ENCODE measurements around the gene SLC36A3.
"Not testable (repeated sequence)": the region's sequence is repeated elsewhere in the genome, so short reads cannot be mapped to it uniquely, and the experiment has no call there.

SLC36A3 gene

DNA sequence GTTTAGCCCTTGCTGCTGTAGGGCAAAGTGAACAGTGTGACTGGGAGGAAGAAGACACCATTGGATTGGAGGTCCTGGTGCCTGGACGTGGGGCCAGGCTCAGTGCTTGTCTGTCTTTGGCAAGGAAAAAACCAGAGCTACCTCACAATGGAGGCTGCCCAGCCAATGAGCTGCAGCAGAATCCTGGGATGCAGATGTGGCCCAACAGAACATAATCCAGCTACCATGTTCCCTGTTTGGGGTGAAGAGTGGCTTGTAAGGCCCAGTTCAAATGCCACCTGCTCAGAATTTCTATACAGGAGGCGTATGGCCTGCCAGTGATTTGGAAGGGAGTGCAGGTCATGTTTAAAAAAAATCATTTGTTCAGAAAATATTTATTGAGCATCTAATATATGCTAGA is at the start of gene SLC36A3:
TSS of gene SLC36A3 (minus strand) at position 101 of the 400 bp plus-strand sequence. CDS start 412 bp downstream, outside the sequence.
- no peak for DNase-seq

DNA sequence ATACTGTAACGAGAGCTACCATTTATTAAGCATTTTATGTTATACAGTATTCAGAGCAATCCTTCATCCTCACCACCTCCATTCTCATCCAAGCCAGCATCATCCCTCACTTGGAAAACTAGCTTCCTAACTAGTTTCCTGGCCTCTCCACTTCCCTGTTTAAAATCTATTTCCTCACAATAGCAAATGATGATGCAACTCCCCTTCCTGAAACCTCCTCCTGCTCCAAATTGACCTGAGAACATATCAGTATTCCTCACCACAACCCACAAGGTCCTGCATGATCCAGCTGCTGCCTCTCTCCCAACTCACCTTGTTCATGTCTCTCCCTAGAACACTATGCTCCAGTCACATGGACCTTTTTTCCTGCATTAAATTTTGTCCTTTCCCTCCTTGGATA is 48.1 kb upstream of the SLC36A3 start:
- no peak for DNase-seq

DNA sequence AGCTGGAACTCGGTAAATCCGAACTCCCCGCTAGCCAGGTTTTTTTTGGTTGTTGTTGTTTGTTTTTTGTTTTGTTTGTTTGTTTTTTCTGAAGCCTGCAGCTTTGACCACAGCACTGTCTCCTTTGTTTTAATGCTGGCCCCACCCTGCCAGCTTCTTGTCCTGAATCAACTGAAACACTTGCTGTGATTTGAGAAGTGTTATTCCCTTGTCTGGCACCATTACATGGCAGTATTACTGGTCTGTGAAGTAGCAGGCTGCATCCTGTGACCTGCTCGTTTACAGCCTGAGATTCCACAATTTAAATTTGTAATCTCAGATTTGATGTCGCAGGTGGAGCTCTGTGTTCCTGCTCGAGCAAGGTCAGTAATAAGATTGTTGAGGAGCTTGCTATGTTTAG is 45.2 kb upstream of the SLC36A3 start:
- no peak for DNase-seq

DNA sequence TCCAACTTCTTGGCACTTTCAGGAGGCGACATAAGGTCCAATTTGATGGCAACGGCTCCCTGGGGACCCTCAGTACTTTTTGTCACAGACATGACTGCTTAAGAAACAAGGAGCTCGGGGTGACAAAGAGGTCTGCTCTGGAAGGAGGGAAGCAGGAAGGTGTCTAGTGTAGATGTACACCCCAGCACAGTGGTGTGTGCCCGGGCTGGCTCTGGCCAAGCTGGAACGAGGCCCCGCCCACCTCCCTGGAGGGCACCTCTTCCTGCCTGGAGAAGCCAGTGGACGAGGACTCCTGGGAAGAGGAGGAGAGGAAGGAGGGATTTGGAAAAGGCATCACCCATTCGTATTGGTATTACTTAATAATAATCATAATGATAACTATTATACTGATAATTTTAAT is 43.8 kb upstream of the SLC36A3 start, which contains the start of gene SLC36A2:
TSS of gene SLC36A2 (minus strand) at position 191 of the 400 bp plus-strand sequence. CDS start at position 92, 99 bp downstream.
- DNase-seq: no peak

DNA sequence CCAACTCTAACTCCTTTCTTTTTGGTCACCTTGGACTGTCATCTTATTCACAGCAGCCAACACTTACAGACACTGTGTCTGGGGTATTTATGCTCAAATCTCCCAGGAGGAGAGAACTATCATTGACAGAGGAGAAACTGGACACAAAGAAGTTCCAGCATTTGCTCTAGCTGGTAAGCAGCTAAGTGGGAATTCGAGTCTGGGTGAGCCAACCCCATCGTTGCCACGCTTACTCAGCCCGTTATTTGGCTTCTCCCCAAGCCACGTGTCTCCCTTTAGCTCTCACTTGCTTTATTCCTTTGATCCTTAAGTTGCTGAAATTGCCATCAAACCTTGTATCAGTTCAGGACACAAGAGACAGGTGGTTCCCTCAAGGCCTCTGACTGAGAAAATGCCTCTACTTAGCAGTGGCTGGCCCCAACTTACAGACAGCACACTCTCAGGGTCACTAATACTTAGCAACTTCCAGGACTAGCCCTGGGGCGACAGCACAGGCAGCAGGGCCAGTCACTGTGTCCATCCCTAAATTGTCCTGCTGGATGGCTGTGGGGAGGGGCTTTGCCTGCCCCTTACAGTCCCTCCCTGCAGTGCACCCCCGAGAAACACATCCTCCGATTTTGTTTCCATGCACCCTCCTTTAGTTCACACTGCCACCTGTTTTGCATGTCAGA is 42.4 kb upstream of the SLC36A3 start:
- peak; percentile 7 for DNase-seq

DNA sequence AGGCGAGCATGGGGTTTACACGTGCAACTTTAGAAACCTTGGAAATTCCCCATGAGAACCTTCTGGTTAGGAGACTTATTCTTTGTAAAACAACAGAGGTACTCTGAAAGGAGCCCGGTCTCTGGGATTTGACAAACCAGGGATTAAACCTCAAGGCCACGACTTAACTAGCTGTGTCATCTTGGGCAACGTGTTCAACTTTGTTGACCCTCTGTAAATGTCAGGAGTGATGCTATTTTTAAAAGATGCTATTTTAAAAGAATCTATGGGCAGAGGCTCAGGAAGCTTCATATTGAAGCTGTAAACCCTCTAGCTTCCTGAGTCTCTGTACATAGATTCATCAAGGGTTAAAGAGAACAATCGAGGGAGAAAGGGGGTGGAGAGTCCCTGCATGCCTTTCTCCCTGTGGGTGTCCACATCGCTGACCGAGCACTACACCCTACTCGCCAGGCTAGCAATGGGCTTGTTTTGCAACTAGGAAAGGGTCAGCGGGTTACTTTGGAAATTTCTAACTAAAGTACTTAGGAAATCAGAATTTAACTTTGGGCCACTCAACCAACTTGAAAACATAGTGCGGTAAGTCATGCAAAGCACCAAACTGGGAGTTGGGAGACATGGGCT is 41.7 kb upstream of the SLC36A3 start:
- no peak for DNase-seq

DNA sequence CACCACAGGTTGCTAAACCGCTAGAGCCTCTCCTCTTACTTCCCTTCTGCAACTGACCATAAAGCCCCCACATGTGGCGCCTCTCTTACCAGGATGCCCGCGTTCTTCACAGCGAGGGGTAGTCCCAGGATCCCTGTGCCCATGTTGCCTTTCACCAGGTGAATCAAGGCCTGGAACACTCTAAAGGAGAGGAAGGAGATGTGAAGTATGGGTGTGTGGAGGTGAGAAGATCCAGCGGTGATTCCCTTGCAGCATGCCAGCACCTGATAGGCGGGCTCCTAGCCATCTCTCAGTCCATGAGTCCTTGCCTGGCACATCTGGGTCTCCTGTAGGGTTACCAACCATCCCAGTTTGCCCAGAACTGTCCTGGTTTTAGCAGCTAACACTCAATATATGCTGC is 40.5 kb upstream of the SLC36A3 start:
- no peak for DNase-seq

DNA sequence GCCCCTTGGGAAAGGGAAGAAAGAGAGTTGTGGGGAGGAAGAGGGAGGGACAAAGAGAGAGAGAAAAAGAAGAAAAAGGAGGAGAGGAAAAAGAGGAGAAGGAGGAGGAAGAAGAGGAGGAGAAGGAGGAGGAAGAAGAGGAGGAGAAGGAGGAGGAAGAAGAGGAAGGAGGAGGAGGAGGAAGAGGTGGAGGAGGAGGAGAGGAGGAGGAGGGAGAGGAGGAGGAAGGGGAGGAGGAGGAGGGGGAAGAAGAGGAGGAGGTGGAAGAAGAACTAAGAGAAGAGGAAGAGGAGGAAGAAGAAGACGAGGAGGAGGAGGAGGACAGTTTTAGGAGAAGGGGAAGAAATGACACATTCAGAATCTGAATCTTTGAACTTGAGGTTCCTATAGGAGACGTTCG is 36.4 kb upstream of the SLC36A3 start:
- no peak for DNase-seq

DNA sequence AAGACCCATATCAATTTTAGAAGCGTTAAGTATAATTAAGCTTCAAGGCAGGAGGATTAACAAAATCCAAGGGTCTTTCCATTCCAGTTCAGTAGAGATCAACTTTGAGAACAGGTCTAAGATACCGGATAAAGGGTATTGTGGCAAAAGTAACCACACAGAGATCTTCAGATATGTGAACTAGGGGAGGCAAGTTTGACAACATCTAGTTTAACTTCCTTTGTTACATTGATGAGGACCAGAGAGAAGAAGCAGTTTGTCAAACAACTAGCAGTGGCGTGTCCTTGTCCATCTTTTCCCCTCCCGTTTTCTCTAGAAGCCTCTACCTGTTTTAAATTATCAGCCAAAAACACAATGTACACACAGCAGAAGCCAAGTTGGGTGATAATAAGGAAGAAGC is 35.2 kb upstream of the SLC36A3 start:
- no peak for DNase-seq

DNA sequence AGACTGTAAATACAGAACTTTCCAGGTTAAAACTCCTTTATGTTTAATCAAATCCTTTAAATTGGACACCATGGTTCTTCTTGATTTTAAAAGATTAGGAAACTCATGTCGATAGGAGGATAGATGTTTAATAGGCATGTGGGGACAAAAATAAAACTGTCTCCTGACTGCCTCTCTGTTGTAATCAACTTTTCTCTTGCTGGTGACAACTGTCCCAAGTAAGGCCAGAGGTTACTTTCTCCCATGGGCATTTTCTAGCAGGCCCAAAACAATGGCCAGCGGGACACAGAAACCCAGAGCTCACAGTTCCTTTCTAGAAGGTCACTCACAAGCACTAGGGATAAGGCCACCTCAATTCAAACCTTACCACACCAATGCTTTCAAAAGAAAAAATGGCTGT is 29.3 kb upstream of the SLC36A3 start:
- no peak for DNase-seq

DNA sequence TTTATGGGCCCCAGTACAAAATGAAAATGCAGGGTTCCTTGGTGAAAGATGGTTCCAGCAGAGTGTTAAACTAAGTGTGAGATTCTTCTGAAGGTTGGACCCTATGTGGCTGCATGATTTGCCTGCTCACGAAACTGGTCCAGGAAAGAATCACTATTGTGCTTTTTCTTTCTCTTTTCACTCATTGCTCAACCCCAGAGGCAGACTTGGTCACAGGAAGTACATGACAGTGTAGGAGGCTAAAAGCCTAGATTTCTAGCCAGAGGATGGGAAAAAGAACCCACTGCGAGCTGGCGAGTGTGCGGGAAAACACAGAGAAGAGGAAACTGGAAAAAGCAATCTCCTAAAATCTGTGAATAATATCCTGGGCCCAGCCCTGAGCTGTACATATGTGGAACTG is 25.2 kb upstream of the SLC36A3 start:
- DNase-seq: no peak

DNA sequence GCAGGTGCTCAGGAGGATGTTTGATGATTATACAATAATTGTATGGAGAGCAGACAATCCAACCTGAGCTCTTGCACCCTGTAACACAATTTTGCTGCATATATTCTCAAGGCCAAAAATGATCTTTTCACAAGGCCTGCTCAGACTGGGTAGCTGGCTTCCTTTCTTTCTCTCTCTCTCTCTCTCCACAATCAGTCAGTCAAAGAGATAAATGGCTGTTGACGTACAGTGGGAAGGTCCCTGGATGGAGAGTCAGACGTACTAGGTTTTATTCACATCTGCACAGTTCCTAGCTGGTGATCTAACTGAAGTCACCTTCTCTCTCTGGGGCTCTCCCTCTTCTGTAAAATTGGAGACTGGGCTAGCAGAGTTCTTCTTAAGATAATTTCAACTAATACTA is 24.0 kb upstream of the SLC36A3 start:
- no peak for DNase-seq

DNA sequence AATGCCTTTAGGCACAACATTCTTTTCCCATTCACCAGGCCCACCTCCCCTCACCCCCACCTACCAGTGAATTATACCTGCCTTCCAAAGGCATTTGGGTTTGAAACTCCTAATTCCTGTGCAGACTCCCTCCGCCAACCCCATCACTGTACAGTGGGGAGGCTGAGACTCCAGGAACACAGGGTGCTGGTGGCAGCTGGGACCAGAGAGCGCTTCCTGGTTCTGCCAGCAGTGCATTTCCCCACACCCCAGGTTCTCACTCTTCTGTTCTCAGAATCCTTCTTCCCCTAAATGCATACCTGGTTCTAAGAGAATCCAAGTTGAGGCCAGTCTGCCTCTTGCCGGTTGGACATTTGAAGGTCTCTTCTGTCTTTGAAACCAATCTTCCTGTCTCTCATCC is 22.7 kb upstream of the SLC36A3 start:
- DNase-seq: no peak

DNA sequence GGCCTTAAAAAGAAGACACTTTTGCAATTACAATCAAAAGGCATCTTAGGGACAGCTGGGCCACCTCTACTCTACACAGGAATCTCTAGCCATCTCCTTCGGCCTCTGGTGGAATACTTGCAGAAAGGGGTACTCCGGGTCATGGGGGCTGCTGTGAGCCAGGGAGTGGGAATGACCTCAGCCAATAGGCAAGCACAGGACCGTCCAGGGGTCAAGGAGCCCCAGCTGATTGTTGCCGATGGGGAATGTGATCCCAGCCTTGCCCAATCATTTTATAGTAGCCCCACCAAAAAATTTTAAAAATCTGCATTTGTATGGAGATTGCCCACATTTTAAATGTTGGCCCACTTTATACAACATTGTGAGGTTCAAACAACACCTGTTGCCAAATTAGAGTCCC is 16.9 kb upstream of the SLC36A3 start:
- DNase-seq: no peak

DNA sequence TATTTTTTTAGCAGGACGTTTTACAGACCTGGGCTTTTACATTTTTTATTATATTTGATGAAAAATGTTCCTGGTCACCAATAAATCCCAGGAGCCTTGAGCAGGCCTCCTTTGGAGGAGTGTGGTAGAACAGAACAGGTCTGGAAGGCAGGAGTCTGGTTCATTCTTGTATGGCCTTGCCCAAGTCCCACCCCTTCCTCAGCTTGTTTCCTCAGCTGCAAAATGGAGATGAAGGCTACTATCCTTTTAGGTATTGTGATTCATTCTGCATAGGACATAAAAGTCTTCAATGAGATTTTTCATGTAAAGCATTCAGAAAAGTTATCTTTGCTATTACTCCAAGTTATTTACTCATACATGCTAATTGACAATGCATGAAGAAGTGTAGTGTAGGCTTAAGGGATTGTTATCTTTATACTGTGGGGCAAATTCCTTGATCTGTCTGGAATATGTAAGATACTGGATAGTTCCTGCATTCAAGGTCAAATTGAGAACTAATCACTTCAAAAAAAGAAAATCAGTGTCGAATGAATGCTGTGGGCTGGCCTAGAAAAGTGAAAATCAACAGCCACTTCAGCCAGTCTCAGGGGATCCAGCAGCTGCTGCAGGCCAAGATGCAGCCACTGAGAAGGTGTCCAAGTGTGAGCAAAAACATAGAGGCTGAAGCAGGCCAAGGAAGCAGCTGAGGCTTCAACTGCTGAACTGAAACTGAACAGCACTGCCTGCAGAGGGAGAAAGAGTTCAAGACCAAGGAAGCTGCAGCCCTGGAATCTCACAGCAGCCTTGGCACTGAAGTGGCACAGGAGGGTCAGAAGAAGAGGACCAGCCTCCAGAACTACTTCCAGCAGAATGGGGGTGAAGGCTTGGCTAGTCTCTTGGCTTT is 15.5 kb upstream of the SLC36A3 start:
- DNase-seq: peak; percentile 26

DNA sequence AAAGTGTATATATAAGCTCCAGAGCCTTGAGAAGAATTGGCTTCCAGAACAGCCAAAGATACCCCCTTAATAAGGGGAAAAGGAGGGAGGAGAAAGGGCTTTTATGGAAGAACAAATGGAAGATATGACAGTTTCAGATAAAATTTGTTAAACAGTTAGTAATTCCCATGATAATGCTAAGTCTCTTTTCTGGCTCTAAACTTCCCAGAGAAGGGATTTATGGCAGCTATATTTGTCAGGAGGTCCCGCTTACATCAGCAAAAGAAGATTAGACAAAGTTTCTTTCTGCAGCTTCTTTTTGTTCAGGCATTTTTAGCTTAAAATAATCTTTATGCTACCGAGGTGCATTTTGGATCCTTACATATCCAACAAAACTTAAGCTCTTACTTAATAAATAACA is 14.3 kb upstream of the SLC36A3 start:
- no peak for DNase-seq

DNA sequence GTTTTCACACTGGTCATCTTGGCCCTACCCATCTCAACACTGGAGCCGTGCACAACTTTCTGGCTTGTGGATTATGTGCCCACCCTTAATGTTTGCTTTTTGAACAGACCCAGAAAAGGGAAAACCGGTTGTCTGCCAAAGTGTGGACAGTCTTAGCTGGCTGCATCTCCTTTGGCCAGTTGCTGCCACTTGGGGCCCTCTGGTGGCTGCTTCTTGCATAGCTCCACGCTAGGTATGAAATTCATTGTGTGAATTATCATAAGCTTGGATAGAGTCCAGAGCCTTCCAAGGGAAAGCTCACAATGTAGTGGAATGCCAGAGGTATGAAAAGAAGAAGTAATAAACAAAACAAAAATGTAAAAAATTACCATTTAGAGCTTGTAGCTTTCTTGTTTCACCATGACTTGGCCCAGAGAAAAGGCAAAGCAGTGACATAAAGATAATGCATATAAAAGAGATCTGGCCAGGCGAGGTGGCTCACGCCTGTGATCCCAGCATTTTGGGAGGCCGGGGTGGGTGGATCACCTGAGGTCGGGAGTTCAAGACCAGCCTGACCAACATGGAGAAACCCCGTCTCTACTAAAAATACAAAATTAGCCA is 12.5 kb upstream of the SLC36A3 start:
- DNase-seq: peak; percentile 60

DNA sequence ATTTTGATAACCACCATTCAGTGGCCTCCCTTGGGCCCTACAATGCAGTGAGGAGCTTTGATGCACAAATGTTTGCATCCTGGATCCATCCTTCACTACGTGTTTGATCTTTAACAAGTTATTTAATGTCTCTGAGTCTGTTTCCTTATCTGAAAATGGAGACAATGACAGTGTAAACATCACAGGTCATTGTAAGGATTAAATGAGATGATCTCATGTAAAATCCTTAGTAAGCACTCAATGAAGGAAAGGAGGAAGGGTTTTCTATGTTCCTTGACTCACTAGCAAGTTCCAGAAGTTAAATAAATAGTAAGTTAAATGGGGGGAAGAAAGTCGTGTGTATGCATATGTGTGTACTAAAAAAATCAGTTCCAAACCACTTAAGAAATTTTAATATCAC is 9.8 kb upstream of the SLC36A3 start:
- no peak for DNase-seq

DNA sequence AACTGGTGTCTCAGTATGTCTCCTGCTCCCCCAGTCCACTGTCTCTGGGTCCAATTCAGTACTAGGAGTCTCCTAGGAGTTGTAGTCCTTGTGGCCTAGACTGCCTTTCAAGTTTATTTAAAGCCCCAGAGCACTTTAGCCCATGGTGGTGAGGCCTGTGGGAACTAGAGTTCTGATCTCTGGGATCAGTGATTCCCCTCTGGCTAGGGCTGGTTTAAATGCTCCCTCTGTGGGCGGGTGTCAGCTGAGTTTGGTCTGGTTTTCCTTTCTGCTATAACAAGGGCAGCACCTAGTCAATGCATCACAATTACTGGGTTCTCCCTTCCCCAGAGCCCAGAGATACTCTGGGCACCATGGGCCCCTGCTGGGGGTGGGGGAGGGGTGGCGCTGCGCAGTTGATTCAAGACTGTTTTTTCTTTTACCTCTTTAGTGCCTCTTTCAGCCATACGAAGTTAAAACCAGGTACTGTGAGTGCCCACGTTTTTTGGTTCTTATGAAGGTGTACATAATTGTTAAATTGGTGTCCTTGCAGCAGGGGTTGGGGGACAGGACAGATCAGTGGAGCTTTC is 9.3 kb upstream of the SLC36A3 start:
- DNase-seq: no peak

DNA sequence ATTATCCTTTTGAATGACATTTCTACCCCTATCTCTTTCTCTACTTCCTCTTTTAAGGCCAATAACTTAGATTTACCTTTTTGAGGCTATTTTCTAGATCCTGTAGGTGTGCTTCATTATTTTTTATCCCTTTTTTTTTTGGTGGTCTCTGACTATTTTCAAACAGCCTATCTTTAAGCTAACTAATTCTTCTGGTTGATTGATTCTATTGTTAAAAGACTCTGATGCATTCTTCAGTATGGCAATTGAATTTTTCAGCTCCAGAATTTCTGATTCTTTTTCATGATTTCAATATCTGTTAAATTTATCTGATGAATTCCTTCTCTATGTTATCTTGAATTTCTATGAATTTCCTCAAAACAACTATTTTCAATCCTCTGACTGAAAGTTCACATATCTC is 7.4 kb upstream of the SLC36A3 start:
- DNase-seq: no peak

DNA sequence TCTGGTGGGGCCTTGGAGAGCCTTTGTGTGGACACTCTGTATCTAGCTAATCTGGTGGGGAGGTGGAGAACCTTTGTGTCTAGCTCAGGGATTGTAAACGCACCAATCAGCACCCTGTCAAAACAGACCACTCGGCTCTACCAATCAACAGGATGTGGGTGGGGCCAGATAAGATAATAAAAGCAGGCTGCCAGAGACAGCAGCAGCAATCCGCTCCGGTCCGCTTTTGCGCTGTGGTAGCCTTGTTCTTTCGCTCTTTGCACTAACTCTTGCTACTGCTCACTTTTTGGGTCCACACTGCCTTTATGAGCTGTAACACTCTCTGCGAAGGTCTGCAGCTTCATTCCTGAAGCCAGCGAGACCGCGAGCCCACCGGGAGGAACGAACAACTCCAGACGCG is 6.3 kb upstream of the SLC36A3 start:
- not testable (repeated sequence) for DNase-seq

DNA sequence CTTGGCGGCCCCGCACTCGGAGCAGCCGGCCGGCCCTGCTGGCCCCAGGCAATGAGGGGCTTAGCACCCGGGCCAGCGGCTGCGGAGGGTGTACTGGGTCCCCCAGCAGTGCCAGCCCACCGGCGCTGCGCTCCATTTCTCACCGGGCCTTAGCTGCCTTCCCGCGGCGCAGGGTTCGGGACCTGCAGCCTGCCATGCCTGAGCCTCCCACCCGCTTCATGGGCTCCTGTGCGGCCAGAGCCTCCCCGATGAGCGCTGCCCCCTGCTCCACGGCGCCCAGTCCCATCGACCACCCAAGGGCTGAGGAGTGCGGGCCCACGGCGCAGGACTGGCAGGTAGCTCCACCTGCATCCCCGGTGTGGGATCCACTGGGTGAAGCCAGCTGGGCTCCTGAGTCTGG is 5.7 kb upstream of the SLC36A3 start:
- not testable (repeated sequence) for DNase-seq

Measured in retina (tissue), 1 donor.